Esophagus squamous epithelium (tissue), 4 donors: ENCODE results near the gene ARNT2.

Experiments
- CTCF ChIP-seq, 6 experiments: fragments of 450-650 bp in 4 of 6; fragments of 200-600 bp in 2 of 6; sonication (generic) in 2 of 6; IDR thresholded peaks; one replicate each; pipeline ENCODE4 v1.5.1; 2016 to 2019; ENCODE audit warnings: antibody characterized with exemption in 6 of 6, mild to moderate bottlenecking in 4 of 6, moderate library complexity in 4 of 6
- POLR2A ChIP-seq, 4 donors: fragments of 450-650 bp; IDR thresholded peaks; one replicate each; pipeline ENCODE4 v1.6.1; 2017; ENCODE audit warnings: antibody characterized with exemption in 4 of 4, mild to moderate bottlenecking in 4 of 4, moderate library complexity in 3 of 4

- TF ChIP-seq CTCF (IDR thresholded peaks at IDR 0.05): no peak
- TF ChIP-seq POLR2A (IDR thresholded peaks at IDR 0.05): no peak
Observed at GRCh38 chr15:80442728-80443403, 38.7 kb downstream of the ARNT2 start.
